ENCODE measurements around the gene TCEA2.

- TF ChIP-seq CTCF (IDR thresholded peaks at IDR 0.05) (no peak), POLR2A (IDR thresholded peaks at IDR 0.05) (no peak)
Measured at GRCh38 chr20:64096535-64096934, 33.5 kb downstream of the TCEA2 start.
